Suprapubic skin (tissue), 4 donors: ENCODE data around the gene RNF215. TPM values are rescaled to one million over a fixed set of nuclear protein-coding genes. Genes with fewer than 3 reads are reported as not detected.

Experiments used
- DNase-seq, 2 donors: peaks; one replicate each; pipeline ENCODE4 v3.0.0-alpha.2; 2019; ENCODE audit warnings: low spot score in 2 of 2
- H3K27ac ChIP-seq: fragments of 200-600 bp; sonication (generic); one replicate; pipeline ENCODE4 v1.5.1; 2019
- H3K27me3 ChIP-seq: fragments of 200-600 bp; sonication (generic); one replicate; pipeline ENCODE4 v1.5.1; 2019
- H3K36me3 ChIP-seq: fragments of 200-600 bp; sonication (generic); one replicate; pipeline ENCODE4 v1.5.1; 2019
- H3K4me1 ChIP-seq: fragments of 200-600 bp; sonication (generic); one replicate; pipeline ENCODE4 v1.5.1; 2019
- H3K4me3 ChIP-seq: fragments of 200-600 bp; sonication (generic); one replicate; pipeline ENCODE4 v1.5.1; 2019; ENCODE audit warnings: mild to moderate bottlenecking
- H3K9me3 ChIP-seq: fragments of 200-600 bp; sonication (generic); one replicate; pipeline ENCODE4 v1.5.1; 2019
- CTCF ChIP-seq, 2 donors: fragments of 200-600 bp in 1 of 2; fragments of 450-650 bp in 1 of 2; sonication (generic) in 1 of 2; IDR thresholded peaks; one replicate each; pipeline ENCODE4 v1.5.1; 2016 to 2019; ENCODE audit warnings: antibody characterized with exemption in 2 of 2, mild to moderate bottlenecking in 1 of 2, moderate library complexity in 1 of 2
- EP300 ChIP-seq: sonication (generic); formaldehyde crosslinking; IDR thresholded peaks from one replicate; pipeline ENCODE4 v1.6.1; 2017; ENCODE audit warnings: antibody characterized with exemption
- POLR2A ChIP-seq, 2 donors: fragments of 450-650 bp; IDR thresholded peaks; one replicate each; pipeline ENCODE4 v1.6.1; 2017; ENCODE audit warnings: antibody characterized with exemption in 2 of 2, mild to moderate bottlenecking in 2 of 2, moderate library complexity in 2 of 2
- POLR2AphosphoS5 ChIP-seq, 3 donors: sonication (generic); formaldehyde crosslinking; IDR thresholded peaks; one replicate each; pipeline ENCODE4 v1.6.1; 2017; ENCODE audit warnings: antibody characterized with exemption in 3 of 3
- WGBS: methylation state at CpG from one replicate; pipeline ENCODE4 v1.1.5; 2018; 5-methylcytosine and 5-hydroxymethylcytosine counted together
- total RNA-seq, 4 donors: library from RNA; depleted of rRNA; stranded (reverse); fragments of >200 nt; gene quantifications; one replicate each; pipeline ENCODE4 v1.1.0, GENCODE V29; 2016

Gene RNF215
- total RNA-seq, 4 donors from 2014 or later, result 6.3 to 15.5 (median 10.2) TPM

- Histone ChIP-seq H3K36me3 (peaks cover 55% of the 10 kb centered on the region), H3K4me1 (peaks cover 35% of the 10 kb centered on the region), H3K9me3 (no peaks in the 10 kb centered on the region), H3K27me3 (no peaks in the 10 kb centered on the region), H3K4me3 (no peak overlapping the region), H3K27ac (no peak overlapping the region)
- DNase-seq, result no peak
- WGBS, result 81% methylated on average over 3 of the region's 3 CpGs
- TF ChIP-seq CTCF (IDR thresholded peaks at IDR 0.05) (no peak), POLR2AphosphoS5 (IDR thresholded peaks at IDR 0.05) (no peak), EP300 (no peak), POLR2A (IDR thresholded peaks at IDR 0.05) (no peak)
Observed at GRCh38 chr22:30351226-30351625, 36.0 kb downstream of the RNF215 start.

GRCh38 chr22:30348809-30349208 is 38.4 kb downstream of the RNF215 start:
- H3K4me3 ChIP-seq, result no peak overlapping the region
- TF ChIP-seq POLR2A (IDR thresholded peaks at IDR 0.05) (no peak), EP300 (no peak), CTCF (IDR thresholded peaks at IDR 0.05) (no peak), POLR2AphosphoS5 (IDR thresholded peaks at IDR 0.05) (no peak)
- H3K27ac ChIP-seq, result peak overlapping the region; percentile 23
- H3K36me3 ChIP-seq, result peaks cover 79% of the 10 kb centered on the region
- no peak for DNase-seq
- H3K4me1 ChIP-seq, result peaks cover 10% of the 10 kb centered on the region
- WGBS, result 61% methylated on average over 4 of the region's 4 CpGs
- no peaks in the 10 kb centered on the region for H3K27me3 ChIP-seq
- no peaks in the 10 kb centered on the region for H3K9me3 ChIP-seq

GRCh38 chr22:30348404-30348803 is 38.8 kb downstream of the RNF215 start:
- H3K4me1 ChIP-seq, result peaks cover 8% of the 10 kb centered on the region
- 68% methylated on average over 4 of the region's 4 CpGs for WGBS

GRCh38 chr22:30347255-30347892 is 39.8 kb downstream of the RNF215 start:
- 70% methylated on average over 5 of the region's 5 CpGs for WGBS
- H3K27ac ChIP-seq, result no peak overlapping the region
- H3K4me1 ChIP-seq, result peaks cover 8% of the 10 kb centered on the region
- DNase-seq, result no peak
- peaks cover 86% of the 10 kb centered on the region for H3K36me3 ChIP-seq
- H3K9me3 ChIP-seq, result no peaks in the 10 kb centered on the region
- H3K27me3 ChIP-seq, result no peaks in the 10 kb centered on the region
- H3K4me3 ChIP-seq, result no peak overlapping the region
- TF ChIP-seq CTCF (IDR thresholded peaks at IDR 0.05) (no peak), POLR2AphosphoS5 (IDR thresholded peaks at IDR 0.05) (no peak), POLR2A (IDR thresholded peaks at IDR 0.05) (no peak), EP300 (no peak)

More at GRCh38 chr22:30348404-30348803, 38.8 kb downstream of the RNF215 start:
- no peak for DNase-seq
- Histone ChIP-seq H3K27me3 (no peaks in the 10 kb centered on the region), H3K4me3 (no peak overlapping the region), H3K27ac (peak overlapping the region; percentile 23), H3K9me3 (no peaks in the 10 kb centered on the region), H3K36me3 (peaks cover 83% of the 10 kb centered on the region)
- TF ChIP-seq EP300 (no peak), POLR2A (IDR thresholded peaks at IDR 0.05) (no peak), POLR2AphosphoS5 (IDR thresholded peaks at IDR 0.05) (no peak), CTCF (IDR thresholded peaks at IDR 0.05) (no peak)

- peaks cover 11% of the 10 kb centered on the region for H3K4me1 ChIP-seq
- no peaks in the 10 kb centered on the region for H3K9me3 ChIP-seq
- no peak overlapping the region for H3K27ac ChIP-seq
- no peaks in the 10 kb centered on the region for H3K27me3 ChIP-seq
- H3K4me3 ChIP-seq, result no peak overlapping the region
- DNase-seq, result no peak
- peaks cover 93% of the 10 kb centered on the region for H3K36me3 ChIP-seq
- TF ChIP-seq EP300 (no peak), POLR2A (IDR thresholded peaks at IDR 0.05) (no peak), POLR2AphosphoS5 (IDR thresholded peaks at IDR 0.05) (no peak), CTCF (IDR thresholded peaks at IDR 0.05) (no peak)
- 92% methylated on average over 9 of the region's 13 CpGs for WGBS
Observed at GRCh38 chr22:30344447-30345200, 42.6 kb downstream of the RNF215 start.
